SH-SY5Y (cell line): Measurements from ENCODE around the gene JCAD.

Experiments
- GATA2 ChIP-seq: IDR thresholded peaks from 2 replicates; pipeline ENCODE4 v1.6.1; 2011; ENCODE audit warnings: mild to moderate bottlenecking, low read depth, low read length
- GATA3 ChIP-seq: IDR thresholded peaks from 2 replicates; pipeline ENCODE4 v1.6.1; 2011; ENCODE audit warnings: low read depth, mild to moderate bottlenecking, low read length, moderate library complexity

- TF ChIP-seq GATA3 (no peak), GATA2 (no peak)
Measured at GRCh38 chr10:30047924-30048531, 11.4 kb downstream of the JCAD start.
